SU-DHL-6 (cell line): ENCODE measurements around the gene HOXA3.

Experiments
- H2AFZ ChIP-seq: fragments of 200-600 bp; sonication (generic); 2 replicates; pipeline ENCODE4 v1.6.1; 2014; ENCODE audit warnings: low read depth, mild to moderate bottlenecking, moderate library complexity, mixed read lengths, antibody characterized with exemption, low read length; ENCODE audit not compliant: severe bottlenecking
- H3F3A ChIP-seq: fragments of 200-600 bp; shearing (Covaris generic); 2 replicates; pipeline ENCODE4 v1.6.0; 2016; ENCODE audit warnings: antibody characterized with exemption, mild to moderate bottlenecking; ENCODE audit not compliant: insufficient read depth
- H3K27ac ChIP-seq: fragments of 200-600 bp; sonication (generic); 2 replicates; pipeline ENCODE4 v1.5.1; 2016; ENCODE audit warnings: low read depth, mild to moderate bottlenecking, low read length, moderate library complexity, mixed read lengths
- H3K27me3 ChIP-seq: fragments of 200-600 bp; sonication (generic), shearing (Covaris generic); 2 replicates; pipeline ENCODE4 v1.6.0; 2014; ENCODE audit warnings: mild to moderate bottlenecking, low read length
- H3K36me3 ChIP-seq: fragments of 200-600 bp; sonication (generic); 2 replicates; pipeline ENCODE4 v1.6.1; 2014; ENCODE audit warnings: mild to moderate bottlenecking, low read length, mixed read lengths
- H3K4me2 ChIP-seq: fragments of 300-600, 200-600 bp; shearing (Covaris generic), sonication (generic); 2 replicates; pipeline ENCODE4 v1.6.0; 2014; ENCODE audit warnings: low read length, low read depth, mild to moderate bottlenecking; ENCODE audit not compliant: poor library complexity, severe bottlenecking
- H3K4me3 ChIP-seq: fragments of 200-600 bp; sonication (generic); 2 replicates; pipeline ENCODE4 v1.5.1; 2014; ENCODE audit warnings: antibody characterized with exemption, low read length, mild to moderate bottlenecking, mixed read lengths; ENCODE audit not compliant: insufficient read depth, poor library complexity, severe bottlenecking
- H3K79me2 ChIP-seq: fragments of 200-600 bp; sonication (generic); 2 replicates; pipeline ENCODE4 v1.6.1; 2014; ENCODE audit warnings: mild to moderate bottlenecking, low read length, moderate library complexity; ENCODE audit not compliant: insufficient read depth
- H3K9ac ChIP-seq: fragments of 200-600 bp; sonication (generic); 2 replicates; pipeline ENCODE4 v1.7.0; 2014; ENCODE audit warnings: mild to moderate bottlenecking, low read length
- H3K9me2 ChIP-seq: fragments of 200-600 bp; sonication (generic); replicated peaks from 2 replicates; pipeline ENCODE4 v1.6.1; 2014; ENCODE audit warnings: low read length; ENCODE audit not compliant: insufficient read depth
- H3K9me3 ChIP-seq: fragments of 200-600 bp; sonication (generic); 2 replicates; pipeline ENCODE4 v1.6.1; 2014; ENCODE audit warnings: low read length, mixed read lengths; ENCODE audit not compliant: insufficient read depth
- H4K20me1 ChIP-seq: fragments of 200-600 bp; sonication (generic); 2 replicates; pipeline ENCODE4 v1.6.1; 2014; ENCODE audit warnings: low read depth, mild to moderate bottlenecking, antibody characterized with exemption, low read length, moderate library complexity, mixed read lengths
- EZH2phosphoT487 ChIP-seq: fragments of 200-600 bp; sonication (generic), shearing (Covaris generic); conservative IDR thresholded peaks from 2 replicates; pipeline ENCODE4 v1.6.1; 2018; ENCODE audit warnings: mild to moderate bottlenecking, antibody characterized with exemption, low read length, moderate library complexity, mixed read lengths
- TF ChIP-seq, protein P1 (sequence below): fragments of 200-600 bp; sonication (generic); IDR thresholded peaks from one replicate; pipeline ENCODE4 v1.5.1; 2017; ENCODE audit warnings: antibody characterized with exemption, mild to moderate bottlenecking, low read length, moderate library complexity; ENCODE audit not compliant: insufficient read depth, poor library complexity, severe bottlenecking

The HOXA3 gene

DNA sequence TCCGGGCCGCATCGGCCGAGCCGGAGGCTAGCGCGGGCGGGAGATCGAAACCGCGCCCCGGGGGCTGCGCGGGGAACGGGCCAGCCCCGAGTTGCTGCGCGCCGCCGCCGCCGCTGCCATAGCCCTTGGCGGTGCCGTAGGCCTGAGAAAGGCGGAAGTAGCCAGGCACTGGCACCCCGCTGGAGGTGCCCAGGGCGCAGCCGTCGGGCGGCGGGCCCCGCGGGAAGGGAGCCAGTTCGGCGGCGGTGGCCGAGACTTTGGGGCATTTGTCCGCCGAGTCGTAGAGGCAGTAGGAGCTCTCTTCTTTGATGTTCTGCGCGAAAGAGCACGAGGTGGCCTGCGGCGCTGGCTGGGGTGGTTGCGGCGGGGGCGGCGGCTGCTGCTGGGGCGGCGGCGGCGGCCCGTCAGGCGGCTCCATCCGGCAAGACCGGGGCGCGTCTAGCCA is 21.1 kb upstream of the HOXA3 start:
- H2AFZ ChIP-seq = no peak overlapping the region
- H4K20me1 ChIP-seq = no peaks in the 10 kb centered on the region
- H3F3A ChIP-seq = no peaks in the 10 kb centered on the region
- no peak overlapping the region for H3K9ac ChIP-seq
- H3K36me3 ChIP-seq = no peaks in the 10 kb centered on the region
- no peak overlapping the region for H3K4me3 ChIP-seq
- H3K9me2 ChIP-seq = no peaks in the 10 kb centered on the region
- no peak overlapping the region for H3K4me2 ChIP-seq
- no peaks in the 10 kb centered on the region for H3K9me3 ChIP-seq
- no peaks in the 10 kb centered on the region for H3K27me3 ChIP-seq
- TF ChIP-seq, protein P1, sequence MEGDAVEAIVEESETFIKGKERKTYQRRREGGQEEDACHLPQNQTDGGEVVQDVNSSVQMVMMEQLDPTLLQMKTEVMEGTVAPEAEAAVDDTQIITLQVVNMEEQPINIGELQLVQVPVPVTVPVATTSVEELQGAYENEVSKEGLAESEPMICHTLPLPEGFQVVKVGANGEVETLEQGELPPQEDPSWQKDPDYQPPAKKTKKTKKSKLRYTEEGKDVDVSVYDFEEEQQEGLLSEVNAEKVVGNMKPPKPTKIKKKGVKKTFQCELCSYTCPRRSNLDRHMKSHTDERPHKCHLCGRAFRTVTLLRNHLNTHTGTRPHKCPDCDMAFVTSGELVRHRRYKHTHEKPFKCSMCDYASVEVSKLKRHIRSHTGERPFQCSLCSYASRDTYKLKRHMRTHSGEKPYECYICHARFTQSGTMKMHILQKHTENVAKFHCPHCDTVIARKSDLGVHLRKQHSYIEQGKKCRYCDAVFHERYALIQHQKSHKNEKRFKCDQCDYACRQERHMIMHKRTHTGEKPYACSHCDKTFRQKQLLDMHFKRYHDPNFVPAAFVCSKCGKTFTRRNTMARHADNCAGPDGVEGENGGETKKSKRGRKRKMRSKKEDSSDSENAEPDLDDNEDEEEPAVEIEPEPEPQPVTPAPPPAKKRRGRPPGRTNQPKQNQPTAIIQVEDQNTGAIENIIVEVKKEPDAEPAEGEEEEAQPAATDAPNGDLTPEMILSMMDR = no peak
- no peak for TF ChIP-seq EZH2phosphoT487
- no peak overlapping the region for H3K27ac ChIP-seq
- no peaks in the 10 kb centered on the region for H3K79me2 ChIP-seq

DNA sequence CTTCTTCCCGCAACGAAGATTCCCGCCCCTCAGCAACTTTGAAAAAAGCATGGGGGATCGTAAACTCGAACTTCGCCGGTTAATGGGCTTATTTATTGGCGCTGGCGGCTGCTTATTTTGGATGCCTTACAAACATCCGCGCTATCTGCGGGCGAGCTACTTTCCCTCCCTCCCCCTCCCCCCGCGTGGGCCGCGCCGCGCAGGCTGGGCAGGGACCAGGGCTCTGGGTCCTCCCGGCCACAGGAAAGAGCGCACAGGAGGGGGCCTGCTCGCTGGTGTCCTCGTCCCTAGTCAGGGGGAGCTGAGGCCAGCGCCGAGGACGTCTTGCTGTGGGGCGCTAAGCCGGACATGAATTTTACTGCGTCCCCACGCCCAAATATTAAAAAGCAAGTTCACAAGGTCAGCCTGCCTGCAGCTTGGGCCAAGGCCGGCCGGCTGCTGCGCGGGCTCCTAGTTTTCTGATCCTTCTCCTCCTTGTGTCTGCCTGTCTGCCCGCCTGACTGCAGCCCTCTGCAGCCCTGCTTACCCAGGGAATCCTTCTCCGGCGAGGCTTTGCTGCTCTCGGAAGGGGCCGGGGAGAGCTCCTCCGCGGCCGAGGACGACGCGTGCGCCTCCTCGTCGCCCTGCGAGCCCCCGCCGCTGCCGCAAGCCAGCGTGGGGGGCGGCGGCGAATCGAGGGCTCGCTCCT is 20.6 kb upstream of the HOXA3 start:
- TF ChIP-seq EZH2phosphoT487 = no peak
- TF ChIP-seq, protein P1 = no peak
- H3K79me2 ChIP-seq = no peaks in the 10 kb centered on the region
- H2AFZ ChIP-seq = no peak overlapping the region
- H3K9me2 ChIP-seq = no peaks in the 10 kb centered on the region
- no peaks in the 10 kb centered on the region for H4K20me1 ChIP-seq
- H3K9ac ChIP-seq = no peak overlapping the region
- H3K4me2 ChIP-seq = no peak overlapping the region
- H3K36me3 ChIP-seq = no peaks in the 10 kb centered on the region
- H3K27me3 ChIP-seq = no peaks in the 10 kb centered on the region
- no peak overlapping the region for H3K27ac ChIP-seq
- no peak overlapping the region for H3K4me3 ChIP-seq
- H3F3A ChIP-seq = no peaks in the 10 kb centered on the region
- no peaks in the 10 kb centered on the region for H3K9me3 ChIP-seq

DNA sequence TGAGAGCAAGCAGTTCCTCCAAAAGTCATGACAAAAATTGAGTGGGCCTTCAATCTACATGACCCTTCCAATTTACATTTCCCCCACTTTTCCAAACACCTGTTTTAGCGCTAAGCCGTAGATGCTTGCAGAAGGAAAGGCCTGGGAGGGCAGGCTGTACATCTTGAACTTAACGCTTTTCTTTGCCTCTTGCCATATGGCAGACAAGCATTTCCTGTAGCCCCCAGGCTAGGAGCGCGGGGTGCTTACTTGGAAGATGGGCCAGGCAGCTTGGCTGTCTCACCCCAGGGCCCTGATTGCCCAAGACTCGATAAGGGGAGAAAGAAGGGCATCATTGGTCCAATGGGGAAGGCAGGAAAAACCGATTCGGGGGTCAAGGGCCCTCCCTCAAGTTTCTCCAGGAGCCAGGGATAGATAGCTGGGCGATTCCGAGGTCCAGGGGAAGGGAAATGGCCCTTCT is 20.0 kb upstream of the HOXA3 start:
- H3K36me3 ChIP-seq = no peaks in the 10 kb centered on the region
- TF ChIP-seq, protein P1 = no peak
- no peak for TF ChIP-seq EZH2phosphoT487
- no peak overlapping the region for H3K4me3 ChIP-seq
- H3K4me2 ChIP-seq = no peak overlapping the region
- H2AFZ ChIP-seq = no peak overlapping the region
- H3K79me2 ChIP-seq = no peaks in the 10 kb centered on the region
- H3K9ac ChIP-seq = no peak overlapping the region
- no peaks in the 10 kb centered on the region for H4K20me1 ChIP-seq
- H3K9me2 ChIP-seq = no peaks in the 10 kb centered on the region
- H3F3A ChIP-seq = no peaks in the 10 kb centered on the region
- H3K9me3 ChIP-seq = no peaks in the 10 kb centered on the region
- no peak overlapping the region for H3K27ac ChIP-seq
- no peaks in the 10 kb centered on the region for H3K27me3 ChIP-seq
